NB4 (cell line): ENCODE measurements around the gene PHF24.

Source experiments
- DNase-seq: peaks from one replicate; pipeline ENCODE4 v3.0.0; 2010; ENCODE audit warnings: low read depth
- H3K4me3 ChIP-seq: one replicate; pipeline ENCODE4 v1.5.1; 2011; ENCODE audit warnings: mild to moderate bottlenecking, low read depth, low read length, moderate library complexity
- MYC ChIP-seq: IDR thresholded peaks from 2 replicates; pipeline ENCODE4 v1.6.1; 2011; ENCODE audit warnings: low read depth, low read length
- POLR2A ChIP-seq: IDR thresholded peaks from 2 replicates; pipeline ENCODE4 v1.6.1; 2011; ENCODE audit warnings: mild to moderate bottlenecking; ENCODE audit not compliant: insufficient read length; ENCODE audit errors: extremely low read depth
- TF ChIP-seq, protein P1 (sequence below): IDR thresholded peaks from 2 replicates; pipeline ENCODE4 v1.6.1; 2011; ENCODE audit warnings: low read depth, low read length
- TF ChIP-seq, protein P2 (sequence below): IDR thresholded peaks from one replicate; pipeline ENCODE4 v1.5.1; 2012; ENCODE audit warnings: low read depth, low read length

Gene PHF24

DNA sequence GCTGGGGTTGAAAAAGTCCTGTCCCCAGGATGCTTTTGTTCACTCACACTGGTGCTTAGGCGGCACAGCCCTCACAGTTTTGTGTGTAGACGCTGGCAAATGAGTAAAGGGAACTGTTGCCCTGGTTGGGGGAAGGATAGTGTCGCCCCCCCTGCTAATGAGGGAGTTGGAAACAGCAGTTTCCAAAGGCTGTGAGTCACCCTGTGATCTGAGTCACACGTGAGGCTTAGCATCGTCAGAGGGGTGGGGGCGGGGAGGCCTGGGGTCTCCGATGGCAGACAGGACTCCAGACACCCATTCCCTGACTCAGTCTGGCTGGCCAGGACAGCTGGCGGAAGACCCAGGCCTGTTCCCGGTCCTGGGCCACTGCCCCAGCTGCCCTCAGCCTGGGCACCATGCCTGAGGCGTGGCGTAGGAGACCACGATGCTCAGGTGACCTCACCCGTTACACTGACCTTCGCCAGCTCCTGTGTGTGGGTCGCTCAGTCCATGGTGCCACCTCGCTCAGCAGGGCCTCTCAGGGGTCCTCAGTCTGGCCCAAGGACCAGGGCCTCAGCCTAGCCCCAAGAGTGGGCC is 34.4 kb downstream of the PHF24 start:
- TF ChIP-seq, protein P1, sequence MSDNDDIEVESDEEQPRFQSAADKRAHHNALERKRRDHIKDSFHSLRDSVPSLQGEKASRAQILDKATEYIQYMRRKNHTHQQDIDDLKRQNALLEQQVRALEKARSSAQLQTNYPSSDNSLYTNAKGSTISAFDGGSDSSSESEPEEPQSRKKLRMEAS, result peak; percentile 87
- TF ChIP-seq POLR2A (no peak), MYC (peak; percentile 90)
- TF ChIP-seq, protein P2, sequence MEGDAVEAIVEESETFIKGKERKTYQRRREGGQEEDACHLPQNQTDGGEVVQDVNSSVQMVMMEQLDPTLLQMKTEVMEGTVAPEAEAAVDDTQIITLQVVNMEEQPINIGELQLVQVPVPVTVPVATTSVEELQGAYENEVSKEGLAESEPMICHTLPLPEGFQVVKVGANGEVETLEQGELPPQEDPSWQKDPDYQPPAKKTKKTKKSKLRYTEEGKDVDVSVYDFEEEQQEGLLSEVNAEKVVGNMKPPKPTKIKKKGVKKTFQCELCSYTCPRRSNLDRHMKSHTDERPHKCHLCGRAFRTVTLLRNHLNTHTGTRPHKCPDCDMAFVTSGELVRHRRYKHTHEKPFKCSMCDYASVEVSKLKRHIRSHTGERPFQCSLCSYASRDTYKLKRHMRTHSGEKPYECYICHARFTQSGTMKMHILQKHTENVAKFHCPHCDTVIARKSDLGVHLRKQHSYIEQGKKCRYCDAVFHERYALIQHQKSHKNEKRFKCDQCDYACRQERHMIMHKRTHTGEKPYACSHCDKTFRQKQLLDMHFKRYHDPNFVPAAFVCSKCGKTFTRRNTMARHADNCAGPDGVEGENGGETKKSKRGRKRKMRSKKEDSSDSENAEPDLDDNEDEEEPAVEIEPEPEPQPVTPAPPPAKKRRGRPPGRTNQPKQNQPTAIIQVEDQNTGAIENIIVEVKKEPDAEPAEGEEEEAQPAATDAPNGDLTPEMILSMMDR, result no peak
- peak; percentile 93 for DNase-seq
- H3K4me3 ChIP-seq, result no peak overlapping the region

DNA sequence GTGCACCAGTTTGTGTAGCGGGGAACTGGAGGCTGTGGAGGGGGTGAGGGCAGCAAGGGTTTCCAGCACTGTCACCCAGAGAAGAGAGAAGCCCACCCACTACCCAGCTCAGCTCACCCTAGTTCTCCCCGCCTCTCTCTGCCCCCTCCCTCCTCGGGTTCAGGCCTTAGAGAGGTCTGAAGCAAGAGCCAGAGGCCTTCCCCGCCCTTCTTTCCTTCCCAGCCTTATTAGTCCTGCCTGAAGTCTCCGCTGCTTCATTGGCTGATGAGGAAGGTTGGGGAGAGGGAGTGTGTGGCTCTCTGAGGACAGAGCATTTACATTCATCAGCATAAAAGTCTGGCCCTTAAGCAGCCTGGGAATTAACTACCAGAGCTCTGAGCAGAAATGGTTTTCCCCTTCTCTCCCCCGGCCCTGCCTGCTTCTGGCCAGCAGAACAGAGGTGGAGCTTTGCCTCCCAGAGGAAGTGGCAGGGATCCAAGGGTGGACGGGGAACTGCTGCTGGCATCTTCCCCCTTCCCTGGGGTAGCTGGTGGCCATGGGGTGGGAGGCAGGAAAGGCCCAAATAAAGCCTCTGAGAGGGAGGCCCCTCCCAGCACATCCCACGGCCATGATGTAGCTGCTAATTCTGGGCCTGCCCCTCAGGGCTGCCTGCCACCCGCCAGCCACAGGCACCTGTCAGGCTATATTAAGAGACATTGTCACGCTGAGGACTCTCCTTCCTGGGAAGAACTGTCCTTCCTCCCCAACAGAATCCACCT is 35.6 kb downstream of the PHF24 start:
- TF ChIP-seq, protein P1, result no peak
- TF ChIP-seq POLR2A (peak; percentile 16), MYC (no peak)
- TF ChIP-seq, protein P2, result no peak
- DNase-seq, result peak; percentile 60
- H3K4me3 ChIP-seq, result no peak overlapping the region

DNA sequence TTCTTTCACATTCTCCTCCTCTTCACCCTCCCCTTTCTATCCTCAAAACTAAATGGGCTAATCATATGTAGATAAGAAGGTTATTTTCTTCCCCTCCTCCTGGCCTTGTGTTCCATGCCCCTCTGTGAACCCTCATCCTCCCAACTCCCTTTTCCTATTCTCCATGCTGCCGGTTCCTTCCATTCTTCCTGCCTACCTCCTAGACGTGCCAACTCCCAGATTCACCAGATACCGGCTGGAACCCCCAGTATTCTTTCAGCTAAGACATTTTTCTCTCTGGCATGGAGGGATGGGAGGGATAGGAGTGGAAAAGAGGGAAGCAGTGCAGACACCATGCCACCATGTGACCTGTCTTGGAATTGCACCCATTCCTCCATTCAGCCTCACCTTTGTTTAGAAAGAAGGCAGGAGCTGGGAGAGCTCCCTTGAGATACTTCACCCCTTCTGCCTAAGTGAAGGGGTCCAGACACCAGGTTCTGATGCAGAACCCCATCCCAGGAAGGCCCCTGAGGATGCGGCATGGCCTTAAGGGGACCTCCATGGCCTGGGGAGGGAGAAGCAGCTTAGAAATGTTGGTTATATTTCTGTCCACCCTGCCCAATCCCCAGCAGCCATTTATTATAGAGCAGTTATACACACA is 36.3 kb downstream of the PHF24 start:
- DNase-seq, result peak; percentile 68
- TF ChIP-seq, protein P1, result peak; percentile 85
- no peak for TF ChIP-seq POLR2A
- TF ChIP-seq, protein P2, result peak; percentile 95
- TF ChIP-seq MYC, result peak; percentile 54
- no peak overlapping the region for H3K4me3 ChIP-seq

DNA sequence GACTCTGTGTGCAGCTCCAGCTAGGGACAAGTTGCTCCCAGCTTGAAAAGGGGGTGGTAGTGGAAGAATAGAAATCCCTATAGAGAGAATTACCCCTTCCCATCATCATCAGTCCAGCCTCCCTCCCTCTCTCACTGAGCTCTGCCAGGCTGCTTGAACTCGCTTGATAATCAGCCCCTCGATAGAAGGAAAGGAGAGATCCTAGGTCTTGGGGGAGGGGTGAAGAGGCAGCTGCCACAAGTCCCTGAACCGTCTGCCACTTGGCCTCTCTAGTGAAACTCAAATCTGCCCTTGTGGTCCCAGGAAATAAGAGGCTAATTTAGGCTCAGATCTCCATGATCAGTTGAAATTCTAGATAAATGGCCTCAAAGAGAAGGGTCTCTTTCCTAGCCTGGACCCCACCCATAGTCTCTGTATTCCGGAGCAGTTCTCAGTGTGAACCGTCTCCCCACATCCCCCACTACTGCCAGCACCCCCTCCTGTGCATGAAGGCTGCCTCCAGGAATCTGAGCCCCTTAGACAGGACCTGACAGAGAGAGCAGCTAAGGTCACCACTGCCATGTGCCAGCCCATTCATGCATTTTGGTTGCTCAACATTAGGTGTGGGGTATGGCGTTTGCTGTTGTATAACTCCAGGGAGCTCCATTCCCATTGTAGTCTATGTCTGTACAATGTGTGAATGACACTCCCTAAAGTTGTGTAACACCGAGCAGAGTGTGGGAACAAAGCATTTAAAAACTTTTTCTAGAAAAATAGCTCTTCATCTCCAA is 37.0 kb downstream of the PHF24 start:
- peak; percentile 81 for DNase-seq
- H3K4me3 ChIP-seq, result no peak overlapping the region
- TF ChIP-seq, protein P2, result no peak
- no peak for TF ChIP-seq POLR2A
- TF ChIP-seq, protein P1, result peak; percentile 92
- peak; percentile 98 for TF ChIP-seq MYC

DNA sequence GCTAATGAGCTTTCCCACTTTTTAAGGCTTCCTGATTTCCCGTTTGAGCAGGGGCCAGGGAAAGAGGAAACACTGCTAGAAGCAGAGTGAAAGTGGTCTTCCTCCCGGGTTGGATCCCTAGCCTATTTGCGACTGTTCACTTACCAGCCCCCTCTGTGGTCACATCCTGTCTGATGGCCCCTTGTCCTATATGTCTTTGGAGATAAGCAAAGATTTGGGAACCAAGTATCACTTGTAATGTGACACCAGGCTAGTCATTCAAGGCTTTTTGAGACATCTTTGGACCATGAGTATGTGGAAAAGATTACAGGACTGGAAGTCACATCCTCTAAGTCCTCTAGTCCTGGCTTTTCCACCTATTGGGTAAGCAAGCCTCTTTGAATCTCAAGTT is 37.6 kb downstream of the PHF24 start:
- TF ChIP-seq, protein P2, result no peak
- TF ChIP-seq, protein P1, result no peak
- DNase-seq, result peak; percentile 67
- no peak overlapping the region for H3K4me3 ChIP-seq
